Osteoblast (primary cell): ENCODE data around the gene GNPTAB. TPM values are rescaled to one million over a fixed set of nuclear protein-coding genes. Genes with fewer than 3 reads are reported as not detected.
"Not testable (repeated sequence)": the region's sequence is repeated elsewhere in the genome, so short reads cannot be mapped to it uniquely, and the experiment has no call there.

Experiments
- DNase-seq: peaks from one replicate; pipeline ENCODE4 v3.0.0; 2011; ENCODE audit warnings: low spot score, mixed read lengths; ENCODE audit not compliant: insufficient read length; ENCODE audit errors: missing footprints
- H2AFZ ChIP-seq: 2 replicates; pipeline ENCODE4 v1.6.0; 2011; ENCODE audit warnings: mild to moderate bottlenecking, low read length
- H3K27ac ChIP-seq: 2 replicates; pipeline ENCODE4 v1.5.1; 2011; ENCODE audit warnings: mild to moderate bottlenecking, low read depth, low read length, moderate library complexity
- H3K27me3 ChIP-seq: 2 replicates; pipeline ENCODE4 v1.6.0; 2012; ENCODE audit warnings: mild to moderate bottlenecking, control low read depth, inconsistent platforms, low read length, moderate library complexity; ENCODE audit not compliant: insufficient read depth
- H3K36me3 ChIP-seq: 2 replicates; pipeline ENCODE4 v1.5.1; 2011; ENCODE audit warnings: mild to moderate bottlenecking, low read length, control low read depth, moderate library complexity; ENCODE audit not compliant: insufficient read depth
- H3K4me1 ChIP-seq: 2 replicates; pipeline ENCODE4 v1.5.1; 2011; ENCODE audit warnings: mild to moderate bottlenecking, low read length, control low read depth, moderate library complexity; ENCODE audit not compliant: insufficient read depth
- H3K4me2 ChIP-seq: 2 replicates; pipeline ENCODE4 v1.6.0; 2011; ENCODE audit warnings: mild to moderate bottlenecking, low read length; ENCODE audit not compliant: insufficient read depth
- H3K4me3 ChIP-seq: fragments of 200-600 bp; sonication (generic); 3 replicates; pipeline ENCODE4 v1.5.1; 2012; ENCODE audit warnings: mild to moderate bottlenecking, low read length, inconsistent platforms; ENCODE audit not compliant: insufficient read depth
- H3K79me2 ChIP-seq: 2 replicates; pipeline ENCODE4 v1.6.0; 2012; ENCODE audit warnings: mild to moderate bottlenecking, low read length, control low read depth, inconsistent platforms; ENCODE audit not compliant: insufficient read depth
- H3K9me3 ChIP-seq: 2 replicates; pipeline ENCODE4 v1.5.1; 2011; ENCODE audit warnings: low read depth, low read length, control low read depth
- H4K20me1 ChIP-seq: 2 replicates; pipeline ENCODE4 v1.6.0; 2012; ENCODE audit warnings: mild to moderate bottlenecking, low read length, control low read depth; ENCODE audit not compliant: insufficient read depth
- total RNA-seq: library from RNA; depleted of rRNA; stranded (reverse); fragments of >200 nt; gene quantifications from 2 replicates; pipeline ENCODE4 v1.2.3, GENCODE V29; 2012
- TF ChIP-seq, protein P1 (sequence below): IDR thresholded peaks from 2 replicates; pipeline ENCODE4 v1.5.1; 2011; ENCODE audit warnings: mild to moderate bottlenecking, low read depth, low read length, moderate library complexity; ENCODE audit errors: extremely low read depth

The GNPTAB gene
- total RNA-seq, 1 donor, result 93.0 TPM

DNA sequence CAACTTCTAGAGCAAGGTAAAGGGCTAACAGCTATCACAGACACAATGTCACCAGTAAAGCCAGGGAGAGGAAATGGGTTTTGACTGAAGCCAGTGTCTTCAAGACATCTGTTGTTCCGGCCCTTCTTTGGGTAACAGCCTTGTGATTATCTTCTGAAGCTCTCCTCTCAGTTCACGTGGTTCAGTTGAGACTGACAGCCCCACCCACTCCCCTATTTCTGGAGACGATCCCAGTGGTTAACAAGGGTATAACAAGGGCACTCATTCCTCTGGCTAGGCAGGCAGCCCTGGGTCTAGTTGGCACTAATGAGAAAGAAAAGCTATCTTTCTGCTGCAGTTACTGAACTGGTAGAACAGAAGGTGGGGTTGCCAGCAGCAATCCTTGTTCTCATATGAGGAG lies 6.9 kb downstream of the GNPTAB start:
- Histone ChIP-seq H3K4me1 (peaks cover 7% of the 10 kb centered on the region), H3K4me3 (no peak overlapping the region), H4K20me1 (peaks cover 10% of the 10 kb centered on the region), H3K27me3 (no peaks in the 10 kb centered on the region), H2AFZ (peak overlapping the region; percentile 33), H3K79me2 (peaks cover 70% of the 10 kb centered on the region), H3K9me3 (no peaks in the 10 kb centered on the region), H3K36me3 (no peaks in the 10 kb centered on the region), H3K27ac (no peak overlapping the region), H3K4me2 (no peak overlapping the region)
- TF ChIP-seq, protein P1, sequence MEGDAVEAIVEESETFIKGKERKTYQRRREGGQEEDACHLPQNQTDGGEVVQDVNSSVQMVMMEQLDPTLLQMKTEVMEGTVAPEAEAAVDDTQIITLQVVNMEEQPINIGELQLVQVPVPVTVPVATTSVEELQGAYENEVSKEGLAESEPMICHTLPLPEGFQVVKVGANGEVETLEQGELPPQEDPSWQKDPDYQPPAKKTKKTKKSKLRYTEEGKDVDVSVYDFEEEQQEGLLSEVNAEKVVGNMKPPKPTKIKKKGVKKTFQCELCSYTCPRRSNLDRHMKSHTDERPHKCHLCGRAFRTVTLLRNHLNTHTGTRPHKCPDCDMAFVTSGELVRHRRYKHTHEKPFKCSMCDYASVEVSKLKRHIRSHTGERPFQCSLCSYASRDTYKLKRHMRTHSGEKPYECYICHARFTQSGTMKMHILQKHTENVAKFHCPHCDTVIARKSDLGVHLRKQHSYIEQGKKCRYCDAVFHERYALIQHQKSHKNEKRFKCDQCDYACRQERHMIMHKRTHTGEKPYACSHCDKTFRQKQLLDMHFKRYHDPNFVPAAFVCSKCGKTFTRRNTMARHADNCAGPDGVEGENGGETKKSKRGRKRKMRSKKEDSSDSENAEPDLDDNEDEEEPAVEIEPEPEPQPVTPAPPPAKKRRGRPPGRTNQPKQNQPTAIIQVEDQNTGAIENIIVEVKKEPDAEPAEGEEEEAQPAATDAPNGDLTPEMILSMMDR, result peak; percentile 27
- DNase-seq, result peak; percentile 79

DNA sequence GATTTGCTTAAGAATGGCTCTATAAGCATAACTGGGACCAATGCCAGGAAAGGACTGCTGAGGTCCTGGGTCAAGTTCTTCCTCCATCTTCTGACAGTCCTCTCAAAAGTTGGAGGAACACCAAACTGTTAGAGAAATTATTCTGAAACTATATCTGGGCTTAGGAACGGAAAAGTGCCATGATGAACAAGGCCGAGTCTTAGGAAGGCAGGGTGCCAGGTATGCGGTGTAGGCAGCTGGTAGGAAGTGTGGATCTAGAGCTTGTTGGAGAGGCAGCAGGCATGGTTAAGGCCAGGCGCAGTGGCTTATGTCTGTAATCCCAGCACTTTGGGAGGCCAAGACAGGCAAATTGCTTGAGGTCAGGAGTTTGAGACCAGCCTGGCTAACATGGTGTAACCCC lies 7.7 kb downstream of the GNPTAB start:
- no peaks in the 10 kb centered on the region for H3K27me3 ChIP-seq
- H2AFZ ChIP-seq, result no peak overlapping the region
- TF ChIP-seq, protein P1, result no peak
- no peak overlapping the region for H3K4me3 ChIP-seq
- H3K27ac ChIP-seq, result no peak overlapping the region
- H3K9me3 ChIP-seq, result no peaks in the 10 kb centered on the region
- H3K79me2 ChIP-seq, result peaks cover 65% of the 10 kb centered on the region
- H3K4me1 ChIP-seq, result peaks cover 6% of the 10 kb centered on the region
- no peaks in the 10 kb centered on the region for H3K36me3 ChIP-seq
- no peak for DNase-seq
- H3K4me2 ChIP-seq, result no peak overlapping the region
- H4K20me1 ChIP-seq, result peaks cover 10% of the 10 kb centered on the region

DNA sequence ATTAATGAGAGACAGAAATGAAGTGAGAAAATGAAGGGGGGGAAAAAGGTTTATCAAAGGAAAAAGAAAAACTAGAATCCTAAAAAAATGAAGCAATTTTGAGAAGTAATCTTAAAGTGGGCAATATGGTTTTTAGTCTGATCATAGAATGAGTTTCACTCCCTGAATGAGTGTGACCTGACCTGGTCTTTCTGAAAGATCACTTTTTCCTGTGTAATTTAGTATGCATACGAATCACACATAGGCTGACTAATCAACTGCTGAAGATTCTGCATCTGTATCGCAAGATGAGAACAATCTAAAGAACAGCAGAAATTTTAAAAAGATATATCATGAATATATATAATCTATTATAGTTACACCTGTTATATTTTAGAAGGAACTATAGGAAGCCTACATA lies 11.3 kb downstream of the GNPTAB start:
- H3K4me2 ChIP-seq, result no peak overlapping the region
- peaks cover 59% of the 10 kb centered on the region for H3K79me2 ChIP-seq
- peaks cover 5% of the 10 kb centered on the region for H4K20me1 ChIP-seq
- TF ChIP-seq, protein P1, result no peak
- DNase-seq, result no peak
- no peaks in the 10 kb centered on the region for H3K36me3 ChIP-seq
- no peak overlapping the region for H3K4me3 ChIP-seq
- no peak overlapping the region for H3K27ac ChIP-seq
- peaks cover 6% of the 10 kb centered on the region for H3K4me1 ChIP-seq
- H2AFZ ChIP-seq, result no peak overlapping the region
- no peaks in the 10 kb centered on the region for H3K9me3 ChIP-seq
- no peaks in the 10 kb centered on the region for H3K27me3 ChIP-seq

DNA sequence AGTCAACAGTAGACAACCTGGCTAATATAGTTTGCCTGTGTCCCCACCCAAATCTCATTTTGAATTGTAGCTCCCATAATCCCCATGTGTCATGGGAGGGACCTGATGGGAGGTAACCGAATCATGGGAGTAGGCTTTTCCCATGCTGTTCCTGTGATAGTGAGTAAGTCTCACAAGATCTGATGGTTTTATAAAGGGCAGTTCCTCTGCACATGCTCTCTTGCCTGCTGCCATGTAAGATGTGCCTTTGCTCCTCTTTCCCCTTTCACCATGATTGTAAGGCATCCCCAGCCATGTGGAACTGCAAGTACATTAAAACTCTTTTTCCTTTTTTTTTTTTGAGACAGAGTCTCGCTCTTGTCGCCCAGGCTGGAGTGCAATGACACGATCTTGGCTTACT lies 12.1 kb downstream of the GNPTAB start:
- peaks cover 58% of the 10 kb centered on the region for H3K79me2 ChIP-seq
- not testable (repeated sequence) for H3K4me2 ChIP-seq, H3K9me3 ChIP-seq, H3K36me3 ChIP-seq, H3K27ac ChIP-seq, H2AFZ ChIP-seq, H3K4me1 ChIP-seq, H3K27me3 ChIP-seq, H3K4me3 ChIP-seq, H4K20me1 ChIP-seq, DNase-seq
